M059J (cell line): Measurements from ENCODE around the gene PDZK1. TPM values are rescaled to one million over a fixed set of nuclear protein-coding genes. Genes with fewer than 3 reads are reported as not detected.
"Not testable (repeated sequence)": the region's sequence is repeated elsewhere in the genome, so short reads cannot be mapped to it uniquely, and the experiment has no call there.

Experiments used
- DNase-seq: peaks from one replicate; pipeline ENCODE4 v3.0.0-alpha.2; 2012; ENCODE audit warnings: low read depth
- total RNA-seq: library from RNA; depleted of rRNA; stranded (reverse); fragments of >200 nt; shearing (Covaris generic); gene quantifications from 2 replicates; pipeline ENCODE4 v1.2.3, GENCODE V29; 2014; rRNA removed

PDZK1 gene
- total RNA-seq, 1 experiment from 2014 or later = 10.5 TPM

DNA sequence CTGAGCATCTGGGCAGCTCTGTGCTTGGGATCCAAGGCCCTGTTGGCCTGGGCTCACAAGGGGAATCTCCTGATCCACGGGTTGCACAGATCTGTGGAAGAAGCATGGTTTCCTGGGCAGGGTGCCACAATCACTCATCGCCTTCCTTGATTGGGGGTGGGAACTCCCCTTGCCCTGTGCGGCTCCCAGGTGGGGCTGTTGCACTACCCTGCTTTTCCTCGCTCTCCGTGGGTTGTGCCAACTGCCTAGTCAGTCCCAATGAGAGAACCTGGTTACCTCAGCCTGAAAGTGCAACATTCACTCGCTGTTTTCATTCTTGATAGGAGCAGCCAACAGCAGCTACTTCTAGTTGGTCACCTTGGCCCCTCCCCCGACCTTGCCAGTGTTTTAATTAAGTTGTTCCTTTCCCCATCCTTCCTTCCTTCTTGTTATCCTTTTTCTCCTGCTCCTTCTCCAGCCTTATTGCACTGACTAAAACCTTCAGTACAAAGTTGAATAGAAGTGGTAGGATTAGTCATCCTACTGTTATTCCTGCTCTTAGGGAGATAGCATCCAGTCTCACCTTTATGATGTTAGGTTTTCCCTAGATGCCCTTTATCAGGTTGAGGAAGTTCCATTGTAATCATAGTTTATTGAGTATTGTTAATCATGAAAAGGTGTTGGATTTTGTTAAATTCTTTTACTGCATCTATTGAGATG lies 50.8 kb downstream of the PDZK1 start:
- peak; percentile 1 for DNase-seq

DNA sequence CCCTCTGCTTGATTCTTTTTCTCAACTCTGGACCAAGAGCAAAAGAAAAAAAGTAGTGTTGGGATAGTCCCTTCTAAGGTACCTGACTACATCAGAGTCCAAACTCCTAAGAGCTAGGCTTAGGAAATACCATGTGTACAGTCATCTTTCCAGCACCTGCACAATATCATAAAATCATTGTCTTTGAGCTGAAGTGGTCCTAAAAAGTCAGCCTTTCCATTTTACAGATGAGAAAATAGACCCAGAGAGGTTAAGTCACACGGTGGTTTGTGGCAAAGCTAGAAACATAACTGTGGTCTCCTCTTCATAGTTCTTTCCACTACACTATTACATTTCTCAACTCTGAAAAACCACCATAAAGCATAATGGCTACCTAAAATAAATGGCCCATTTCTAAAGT lies 63.2 kb downstream of the PDZK1 start:
- not testable (repeated sequence) for DNase-seq

DNA sequence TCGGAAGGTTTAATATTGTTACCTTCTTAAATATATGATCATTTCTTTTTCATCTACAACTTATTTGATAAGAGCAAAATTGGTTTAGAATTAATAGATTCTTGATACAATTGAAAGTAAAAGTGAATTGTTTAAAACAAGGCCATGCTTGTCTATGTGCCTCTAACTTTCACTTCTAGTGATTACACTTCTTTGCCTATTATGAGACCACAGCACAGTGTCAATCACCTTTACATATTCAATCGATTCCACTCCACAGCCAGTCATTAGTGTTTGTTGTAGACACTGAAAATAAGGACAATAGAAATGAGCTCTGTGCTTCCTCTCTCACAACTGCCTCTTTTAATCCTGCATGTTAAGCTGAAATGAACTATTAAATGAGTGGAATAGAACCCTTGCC lies 65.3 kb downstream of the PDZK1 start:
- not testable (repeated sequence) for DNase-seq

DNA sequence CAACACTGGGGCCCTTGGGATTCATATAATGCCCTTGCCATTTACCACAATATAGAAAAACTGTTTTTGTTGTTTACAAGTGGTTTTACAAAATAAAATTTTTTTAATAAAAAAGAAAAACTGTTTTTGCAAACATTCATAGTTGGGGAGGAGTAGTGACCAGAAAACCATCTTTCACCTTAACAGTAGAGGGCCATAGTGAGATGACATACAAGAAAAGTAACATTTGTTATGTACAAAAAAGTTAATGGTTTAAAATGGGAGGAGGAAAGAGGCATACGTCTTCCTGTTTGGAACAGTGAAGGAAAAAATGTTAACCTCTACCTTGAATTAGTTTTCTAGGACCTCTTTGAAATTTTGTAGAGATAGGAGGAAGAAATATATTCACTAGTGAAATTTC lies 70.9 kb downstream of the PDZK1 start:
- DNase-seq = not testable (repeated sequence)

DNA sequence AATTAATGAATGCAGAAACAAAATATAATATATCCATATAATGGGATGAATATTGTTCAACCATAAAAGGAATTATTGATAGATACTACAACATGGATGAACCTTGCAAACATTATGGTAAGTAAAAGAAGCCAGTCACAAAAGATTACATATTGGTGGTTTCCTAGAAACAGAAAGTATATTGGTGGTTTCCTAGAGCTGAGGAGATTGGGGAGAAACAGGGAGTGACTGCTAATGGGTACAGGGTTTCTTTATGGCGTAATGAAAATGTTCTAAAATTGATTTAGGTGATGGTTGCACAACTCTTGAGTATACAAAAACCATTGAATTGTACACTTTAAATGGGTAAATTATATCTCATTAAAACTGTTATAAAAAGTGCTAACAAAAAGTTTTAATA lies 85.0 kb downstream of the PDZK1 start:
- DNase-seq = not testable (repeated sequence)

Other genes with a start within 250 kb of the PDZK1 start
- gene GPR89A, start 99.4 kb downstream of the PDZK1 start, total RNA-seq = 70.5 and 120 TPM in 2 replicates
- not detected in 2 replicates for gene CD160, start 12.1 kb upstream of the PDZK1 start, total RNA-seq
- gene RNF115, start 116.7 kb upstream of the PDZK1 start, total RNA-seq = 15.1 and 17.9 TPM in 2 replicates
- 48.2 and 51.1 TPM in 2 replicates for gene POLR3C, start 116.8 kb upstream of the PDZK1 start, total RNA-seq
- 3.1 and 3.2 TPM in 2 replicates for gene NUDT17, start 138.3 kb upstream of the PDZK1 start, total RNA-seq
- gene PIAS3, start 151.7 kb upstream of the PDZK1 start, total RNA-seq = 31.5 and 36.6 TPM in 2 replicates
- 0.12 and 0.25 TPM in 2 replicates for gene ANKRD35, start 178.5 kb upstream of the PDZK1 start, total RNA-seq
- 0.57 and 0.94 TPM in 2 replicates for gene ITGA10, start 202.7 kb upstream of the PDZK1 start, total RNA-seq
- 31.0 and 42.5 TPM in 2 replicates for gene PEX11B, start 211.3 kb upstream of the PDZK1 start, total RNA-seq
- gene RBM8A, start 220.1 kb upstream of the PDZK1 start, total RNA-seq = 305 and 317 TPM in 2 replicates